K562 (cell line): ENCODE results near the gene MKRN1. TPM values are rescaled to one million over a fixed set of nuclear protein-coding genes. Genes with fewer than 3 reads are reported as not detected.
A peak's percentile ranks its signal among the peaks of the same experiment; 100 is the strongest.

ENCODE experiments used
- COPS2 ChIP-seq: fragments of 450-650 bp; conservative IDR thresholded peaks from 2 replicates; pipeline ENCODE4 v1.6.1; 2016; ENCODE audit warnings: mild to moderate bottlenecking, moderate library complexity
- ERF ChIP-seq: fragments of 450-650 bp; formaldehyde crosslinking; IDR thresholded peaks from 2 replicates; pipeline ENCODE4 v1.4.0; 2020; ENCODE audit warnings: mild to moderate bottlenecking, mixed read lengths
- HDAC8 ChIP-seq: fragments of 450-650 bp; IDR thresholded peaks from 2 replicates; pipeline ENCODE4 v1.6.1; 2016; ENCODE audit warnings: mild to moderate bottlenecking, missing genetic modification characterization, moderate library complexity, missing compliant biosample characterization
- IRF1 ChIP-seq: sonication (generic); formaldehyde crosslinking; IDR thresholded peaks from 2 replicates; pipeline ENCODE4 v1.8.0; 2022; ENCODE audit warnings: missing genetic modification reagents, mild to moderate bottlenecking, borderline replicate concordance
- LCOR ChIP-seq: sonication (generic); formaldehyde crosslinking; IDR thresholded peaks from 2 replicates; pipeline ENCODE4 v1.8.0; 2022; ENCODE audit warnings: mild to moderate bottlenecking, missing genetic modification reagents
- MEF2A ChIP-seq: IDR thresholded peaks from 2 replicates; pipeline ENCODE4 v1.6.1; 2011; ENCODE audit warnings: low read depth, mild to moderate bottlenecking, low read length, moderate library complexity; ENCODE audit not compliant: control insufficient read depth
- MEF2D ChIP-seq: conservative IDR thresholded peaks from 2 replicates; pipeline ENCODE4 v1.6.1; 2016; ENCODE audit warnings: low read depth, missing genetic modification characterization, missing compliant biosample characterization
- NFIX ChIP-seq: fragments of 250-450 bp; sonication (Bioruptor Pico); IDR thresholded peaks from 2 replicates; pipeline ENCODE4 v1.4.0; 2020; ENCODE audit warnings: low read depth, mild to moderate bottlenecking, moderate library complexity
- NONO ChIP-seq, 2 experiments: fragments of 200-400 bp in 1 of 2; fragments of 450-650 bp in 1 of 2; formaldehyde crosslinking in 1 of 2; IDR thresholded peaks; 2 replicates each; pipeline ENCODE4 v1.6.1; 2017; ENCODE audit warnings: low read depth in 2 of 2, mild to moderate bottlenecking in 2 of 2, moderate library complexity in 2 of 2, low read length in 1 of 2
- PML ChIP-seq: IDR thresholded peaks from 2 replicates; pipeline ENCODE4 v1.6.1; 2012; ENCODE audit warnings: low read length, inconsistent platforms
- RAD21 ChIP-seq, 2 experiments: fragments of 250-450 bp in 1 of 2; fragments of 450-650 bp in 1 of 2; sonication (Bioruptor Pico) in 1 of 2; formaldehyde crosslinking in 1 of 2; IDR thresholded peaks in 1 of 2; conservative IDR thresholded peaks in 1 of 2; 2 replicates each; pipeline versions ENCODE4 v1.4.0 to v1.8.0; 2020 to 2022; ENCODE audit warnings: mild to moderate bottlenecking in 2 of 2, moderate library complexity in 1 of 2
- XRCC4 ChIP-seq: IDR thresholded peaks from one replicate; pipeline ENCODE4 v1.6.1; 2011; ENCODE audit not compliant: insufficient read depth, insufficient read length; ENCODE audit errors: extremely low read depth
- ZHX1 ChIP-seq: fragments of 150-350 bp; conservative IDR thresholded peaks from 2 replicates; pipeline ENCODE4 v1.6.1; 2014; ENCODE audit warnings: low read length
- ZNF224 ChIP-seq: sonication (generic); formaldehyde crosslinking; IDR thresholded peaks from 2 replicates; pipeline ENCODE4 v1.8.0; 2022; ENCODE audit warnings: mild to moderate bottlenecking, missing genetic modification reagents
- ZNF24 ChIP-seq: fragments of 450-650 bp; IDR thresholded peaks from 2 replicates; pipeline ENCODE4 v1.6.1; 2016
- ZNF449 ChIP-seq: fragments of 250-450 bp; sonication (Bioruptor Pico); IDR thresholded peaks from 2 replicates; pipeline ENCODE4 v1.8.0; 2022; ENCODE audit warnings: moderate library complexity, mild to moderate bottlenecking, inconsistent platforms
- ZNF655 ChIP-seq: fragments of 250-450 bp; sonication (Bioruptor Pico); IDR thresholded peaks from 2 replicates; pipeline ENCODE4 v1.5.0; 2021
- ZNF76 ChIP-seq: fragments of 250-450 bp; sonication (Bioruptor Pico); IDR thresholded peaks from 2 replicates; pipeline ENCODE4 v1.4.0; 2020; ENCODE audit warnings: mild to moderate bottlenecking, moderate library complexity, borderline replicate concordance
- polyA plus RNA-seq, 8 experiments: library from polyadenylated mRNA; depleted of rRNA in 4 of 8; stranded (reverse) in 5 of 8; unstranded in 3 of 8; fragments of >200 nt; fragmentation: Nextera tagmentation in 2 of 8; fragmentation: Illumina TruSeq in 1 of 8; extraction: Ambion mirVana in 2 of 8; extraction: Trizol in 1 of 8; gene quantifications; 2 replicates each; pipeline versions ENCODE4 v1.2.1 to v1.2.3, GENCODE V29; 2011 to 2014; ENCODE audit warnings: inconsistent platforms in 1 of 8, missing spikeins in 1 of 8
- total RNA-seq, 7 experiments: library from RNA; depleted of rRNA in 6 of 7; stranded (reverse); fragments of >200 nt in 6 of 7; fragmentation: Illumina TruSeq in 2 of 7; extraction: Trizol in 2 of 7; gene quantifications; 2 replicates each; pipeline versions ENCODE4 v1.2.1 to v1.2.3, GENCODE V29; 2011 to 2021; ENCODE audit warnings: low replicate concordance in 1 of 7

Gene MKRN1
- total and polyA plus RNA-seq, 9 of the 15 experiments (the other 6 are each of a cell fraction or from before 2014, with no cell fraction given), result 30.5 to 90.3 (median 76.0) TPM

DNA sequence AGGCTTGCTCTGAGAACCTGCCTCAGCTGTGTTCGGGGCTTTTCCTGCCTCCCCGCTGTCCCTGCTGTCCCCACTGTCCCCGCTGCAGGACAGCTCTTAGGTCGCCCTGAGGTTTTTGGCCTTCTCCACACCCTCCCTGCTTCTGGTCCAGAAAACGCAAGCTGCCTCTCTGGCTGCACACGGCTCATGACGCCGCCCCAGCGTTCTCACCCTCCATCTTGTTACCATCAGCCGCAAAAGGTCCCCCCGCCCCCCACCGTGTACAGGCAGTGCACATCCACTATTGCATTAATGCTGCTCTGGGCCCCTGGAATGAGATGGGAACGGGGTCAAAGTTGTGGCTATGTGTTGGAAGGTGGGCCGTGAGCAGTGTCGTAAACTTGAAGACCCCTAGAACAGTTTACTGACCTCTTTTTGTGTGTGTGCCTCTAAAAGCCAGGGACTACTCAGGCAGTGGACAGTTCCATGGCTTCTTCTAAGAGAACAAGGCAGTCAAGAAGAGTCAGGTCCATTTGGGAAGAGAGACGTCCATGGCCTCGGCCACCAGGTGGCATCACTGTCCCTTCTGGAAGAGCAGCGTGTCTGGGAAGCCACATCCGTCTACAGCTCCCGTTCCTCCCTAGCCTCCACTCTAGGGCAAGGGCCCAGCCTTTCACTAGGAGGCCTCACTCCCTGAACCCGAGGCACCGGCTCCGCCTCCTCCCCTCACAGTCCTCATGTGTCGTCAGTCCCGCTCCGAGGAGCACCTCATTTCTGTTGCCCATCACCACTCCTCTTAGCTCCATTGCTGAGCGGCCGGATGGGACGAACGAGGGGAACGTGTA lies 38.5 kb upstream of the MKRN1 start (continued):
- no peak for TF ChIP-seq NONO (IDR thresholded peaks at IDR 0.05; ENCODE audit: low read depth in 2 of 2, low read length in 1 of 2)
- TF ChIP-seq HDAC8 (tag), result no peak
- no peak for TF ChIP-seq XRCC4
- TF ChIP-seq ERF (CRISPR knock-in tag), result no peak
- no peak for TF ChIP-seq NFIX (CRISPR knock-in tag)
- no peak for TF ChIP-seq ZNF655 (CRISPR knock-in tag)
- no peak for TF ChIP-seq ZNF76 (CRISPR knock-in tag)
- no peak for TF ChIP-seq ZNF224 (CRISPR knock-in tag)
- no peak for TF ChIP-seq LCOR (CRISPR knock-in tag)
- no peak for TF ChIP-seq ZNF449 (CRISPR knock-in tag)
- TF ChIP-seq ZNF24, result peak; percentile 78
- no peak for TF ChIP-seq MEF2D (tag)
- no peak for TF ChIP-seq PML
- TF ChIP-seq MEF2A, result no peak
- TF ChIP-seq COPS2, result no peak
- TF ChIP-seq RAD21 (CRISPR knock-in tag; conservative IDR thresholded peaks at IDR 0.05 in 1 of 2, IDR thresholded peaks at IDR 0.05 in 1 of 2), result peak; percentile 95 to 99
- TF ChIP-seq IRF1 (CRISPR knock-in tag), result no peak
- no peak for TF ChIP-seq ZHX1
